HG02840 (cell line): ENCODE data around the gene MASP1.

Experiments used
- ATAC-seq: cut with Tn5 transposase; IDR thresholded peaks from one replicate; pipeline ENCODE4 v1.9.1; 2021; ENCODE audit warnings: mild to moderate bottlenecking, moderate library complexity, moderate number of reproducible peaks; ENCODE audit not compliant: unreplicated experiment, low FRiP score

The MASP1 gene

GRCh38 chr3:187295316-187296034, 3.9 kb upstream of the MASP1 start:
- ATAC-seq = no peak

DNA sequence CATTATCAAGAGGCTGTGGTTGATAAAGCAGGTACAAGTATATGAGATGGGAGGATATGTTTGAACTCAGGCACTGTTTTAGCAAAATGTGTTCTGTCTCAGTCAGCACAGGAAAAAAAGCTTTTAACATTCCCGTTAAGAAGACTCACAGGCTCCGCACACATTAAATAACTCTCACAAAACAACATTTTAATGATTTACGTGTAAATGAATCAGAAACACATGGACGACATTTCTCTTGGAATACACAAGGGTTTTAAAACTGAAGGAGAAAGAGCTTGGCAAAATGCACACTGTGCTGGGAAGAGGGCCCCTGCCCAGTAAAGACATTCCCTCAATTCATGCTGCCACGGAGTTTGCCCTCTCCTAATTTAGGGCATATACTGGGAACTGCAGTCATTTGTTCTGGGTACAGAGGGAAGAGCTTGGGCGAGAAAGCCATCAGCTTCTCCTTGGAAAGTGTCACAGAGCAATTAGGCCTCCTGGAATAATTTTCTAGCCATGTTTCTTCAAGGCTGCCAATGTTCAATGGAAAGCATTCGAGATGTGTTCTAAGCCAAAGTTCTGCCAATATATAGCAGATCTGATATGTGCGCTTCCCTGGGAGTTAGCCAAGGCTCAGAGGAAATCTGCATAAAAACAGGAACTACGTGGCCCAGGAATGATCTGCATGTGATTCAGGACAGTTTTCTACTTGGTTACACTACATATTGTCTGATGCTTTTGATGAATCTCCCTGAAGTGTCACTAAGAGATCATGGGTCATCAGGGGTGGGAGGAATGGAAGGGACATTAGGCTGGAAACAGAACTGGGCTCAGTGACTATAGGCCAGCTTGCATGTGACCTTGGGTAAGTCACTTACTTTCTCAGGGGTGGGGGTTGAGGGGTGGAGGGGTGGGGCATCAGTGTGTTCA, 2.2 kb upstream of the MASP1 start:
- no peak for ATAC-seq

GRCh38 chr3:187292631-187293515, 1.3 kb upstream of the MASP1 start:
- ATAC-seq = no peak

DNA sequence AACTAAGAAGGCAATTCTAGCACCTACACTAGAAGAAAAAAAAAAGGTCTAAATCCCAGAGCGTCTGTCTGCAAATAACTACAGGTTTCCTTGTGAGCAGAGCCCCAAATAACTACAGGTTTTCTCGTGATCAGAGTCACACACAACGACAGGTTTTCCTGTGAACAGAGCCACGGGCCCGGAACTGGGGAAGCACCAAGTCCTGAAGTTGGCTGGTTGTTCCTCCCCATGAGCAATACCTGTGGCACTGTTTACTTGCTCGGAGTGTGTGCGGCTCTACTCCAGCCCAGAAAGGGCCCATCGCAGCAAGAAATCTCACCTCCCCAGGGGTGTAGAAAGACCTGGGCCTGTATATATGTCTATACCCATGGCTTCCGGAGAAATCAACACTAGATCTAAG, 644 bp upstream of the MASP1 start:
- ATAC-seq = no peak

DNA sequence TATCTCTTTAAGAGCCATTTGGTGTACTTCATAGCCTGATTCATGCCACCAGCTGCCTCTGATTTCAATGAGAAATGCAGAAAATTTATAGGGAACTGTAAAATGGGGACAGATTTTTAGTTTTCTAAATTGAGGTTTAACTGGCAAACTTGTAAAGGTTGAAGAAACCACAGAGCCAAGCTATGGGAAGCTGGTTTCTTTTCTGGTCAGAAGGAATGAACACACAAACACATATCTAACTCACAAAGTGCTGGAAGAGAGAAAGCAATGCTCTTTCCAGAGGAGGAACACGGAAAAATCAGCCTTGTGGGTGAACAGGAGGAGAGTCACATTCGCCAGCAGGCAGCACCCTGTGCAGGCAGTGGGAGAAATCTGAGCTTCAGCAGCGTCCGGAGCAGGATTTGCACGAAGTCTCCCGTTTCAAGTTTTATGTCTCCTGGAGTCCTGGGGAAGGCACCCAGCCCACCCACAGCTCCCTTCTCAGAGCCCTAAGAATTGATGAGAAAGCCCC, 481 bp downstream of the MASP1 start:
- ATAC-seq = no peak

DNA sequence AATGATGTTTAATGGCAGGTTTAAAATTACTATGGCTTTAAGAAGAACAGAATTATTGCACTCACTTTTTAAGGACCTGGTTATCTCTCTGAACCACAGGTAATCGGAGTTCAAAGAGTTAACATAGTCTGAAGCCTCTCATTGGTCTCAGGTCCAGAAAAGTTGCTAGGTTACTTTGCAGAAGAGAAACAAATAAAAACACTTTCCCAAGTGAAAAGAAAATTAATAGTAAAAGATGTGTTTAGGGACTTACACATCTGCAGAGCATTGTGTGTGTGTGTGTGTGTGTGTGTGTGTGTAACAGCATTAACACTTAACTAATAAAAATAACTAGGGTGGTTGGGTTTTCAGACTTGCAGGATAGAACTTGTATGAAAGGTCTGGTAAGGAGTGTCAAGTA, 1.0 kb downstream of the MASP1 start:
- ATAC-seq = no peak

- ATAC-seq = no peak
Observed at GRCh38 chr3:187288855-187289605, 2.5 kb downstream of the MASP1 start.

GRCh38 chr3:187288131-187288854, 3.2 kb downstream of the MASP1 start:
- ATAC-seq = no peak

DNA sequence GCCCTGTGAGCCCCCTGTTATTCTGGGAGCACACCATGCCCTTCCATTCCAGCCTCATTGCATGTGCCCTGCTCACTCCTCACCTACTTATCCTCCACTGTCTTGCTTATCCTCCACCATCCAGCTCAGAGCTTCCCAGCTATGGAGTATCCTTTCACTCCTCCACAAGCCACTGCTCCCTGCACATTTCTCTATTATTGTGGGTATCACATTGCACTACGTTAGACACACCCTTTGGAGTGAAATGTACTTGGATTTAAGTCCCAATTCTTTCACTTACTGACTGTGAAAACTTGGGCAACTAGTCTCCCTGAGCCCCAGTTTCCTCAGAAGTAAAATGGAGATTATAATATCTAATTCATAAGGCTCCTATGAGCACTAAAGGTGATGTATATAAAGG, 4.3 kb downstream of the MASP1 start:
- no peak for ATAC-seq

GRCh38 chr3:187286467-187287059, 5.0 kb downstream of the MASP1 start:
- ATAC-seq = no peak

GRCh38 chr3:187281191-187281714, 10.3 kb downstream of the MASP1 start:
- no peak for ATAC-seq

- ATAC-seq = no peak
Observed at GRCh38 chr3:187280644-187281043, 10.9 kb downstream of the MASP1 start.

DNA sequence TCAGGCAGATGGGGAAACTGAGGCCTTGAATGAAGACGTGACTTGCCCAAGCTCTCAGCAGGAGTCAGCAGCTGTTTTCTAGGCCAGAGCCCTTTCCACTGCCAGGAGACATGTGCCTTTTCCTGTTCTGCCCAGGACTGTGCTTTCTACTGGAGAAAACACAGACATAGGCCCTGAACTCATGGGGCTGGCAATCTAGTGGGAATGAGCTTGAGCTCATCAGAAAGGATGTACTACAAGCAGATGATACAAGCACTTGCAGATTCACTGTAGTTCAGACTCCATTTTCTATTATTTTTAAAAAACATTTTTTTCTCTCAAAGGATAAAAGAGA, 14.4 kb downstream of the MASP1 start:
- no peak for ATAC-seq

DNA sequence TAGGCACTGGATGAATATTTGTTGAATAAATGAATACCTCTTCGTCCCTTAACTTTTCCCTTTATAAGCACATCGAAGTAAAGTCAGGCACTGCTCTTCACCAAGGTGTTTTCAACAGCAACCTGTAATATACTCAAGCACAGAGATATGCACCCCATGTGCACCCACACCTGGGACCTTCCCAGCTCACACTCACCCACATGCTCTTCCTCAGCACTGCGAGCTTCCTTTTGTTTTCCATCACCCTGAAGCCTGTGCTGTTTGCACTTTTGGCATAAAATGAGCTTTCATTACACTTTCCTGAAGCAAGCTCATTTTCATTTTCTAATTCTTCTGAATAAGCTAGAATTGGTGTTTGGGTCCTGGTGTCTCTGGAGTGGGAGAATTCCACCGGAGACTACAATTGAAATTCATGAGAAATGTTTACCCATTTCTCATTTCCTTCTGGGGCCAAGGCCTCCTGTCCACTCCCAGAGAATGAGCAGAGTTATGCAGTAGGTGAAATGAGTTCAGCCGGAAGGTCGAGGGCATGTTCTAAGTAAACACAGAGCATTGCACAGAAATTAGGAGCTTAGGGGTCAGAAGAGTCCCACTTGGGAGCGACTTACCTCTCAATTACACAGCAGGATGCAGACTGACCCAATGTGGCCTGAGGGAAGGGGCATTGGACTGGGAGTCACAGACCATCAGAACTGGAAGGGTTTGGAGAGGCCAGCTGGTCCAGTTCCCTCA, 15.0 kb downstream of the MASP1 start:
- ATAC-seq = no peak

GRCh38 chr3:187274977-187275338, 16.6 kb downstream of the MASP1 start:
- no peak for ATAC-seq

- ATAC-seq = no peak
Observed at GRCh38 chr3:187274315-187274976, 17.1 kb downstream of the MASP1 start.

GRCh38 chr3:187271582-187271981, 20.0 kb downstream of the MASP1 start:
- no peak for ATAC-seq

- no peak for ATAC-seq
Observed at GRCh38 chr3:187269486-187269885, 22.1 kb downstream of the MASP1 start.
